ENCODE data around the gene OLFML2B.

DNA sequence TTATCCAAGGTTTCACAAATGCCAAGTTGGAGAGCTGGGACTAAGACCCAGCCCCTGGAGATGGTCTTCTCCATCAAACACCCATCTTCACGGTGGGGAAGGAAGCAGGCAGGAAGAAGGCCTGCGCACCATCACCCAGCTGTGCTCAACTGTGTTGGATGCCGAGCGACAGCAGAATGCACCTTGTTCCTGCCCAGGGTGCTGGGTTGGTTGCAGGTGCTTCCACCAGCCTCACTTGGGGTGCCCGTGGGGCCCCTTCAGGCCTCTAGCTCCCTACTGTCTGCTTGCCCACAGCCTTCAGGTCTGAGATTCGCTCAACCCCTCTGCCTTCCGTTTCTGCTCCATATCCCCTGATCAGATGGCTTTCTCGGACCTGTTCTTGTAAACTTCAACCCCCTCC is 42.5 kb downstream of the OLFML2B start:
- TF ChIP-seq, protein P1, sequence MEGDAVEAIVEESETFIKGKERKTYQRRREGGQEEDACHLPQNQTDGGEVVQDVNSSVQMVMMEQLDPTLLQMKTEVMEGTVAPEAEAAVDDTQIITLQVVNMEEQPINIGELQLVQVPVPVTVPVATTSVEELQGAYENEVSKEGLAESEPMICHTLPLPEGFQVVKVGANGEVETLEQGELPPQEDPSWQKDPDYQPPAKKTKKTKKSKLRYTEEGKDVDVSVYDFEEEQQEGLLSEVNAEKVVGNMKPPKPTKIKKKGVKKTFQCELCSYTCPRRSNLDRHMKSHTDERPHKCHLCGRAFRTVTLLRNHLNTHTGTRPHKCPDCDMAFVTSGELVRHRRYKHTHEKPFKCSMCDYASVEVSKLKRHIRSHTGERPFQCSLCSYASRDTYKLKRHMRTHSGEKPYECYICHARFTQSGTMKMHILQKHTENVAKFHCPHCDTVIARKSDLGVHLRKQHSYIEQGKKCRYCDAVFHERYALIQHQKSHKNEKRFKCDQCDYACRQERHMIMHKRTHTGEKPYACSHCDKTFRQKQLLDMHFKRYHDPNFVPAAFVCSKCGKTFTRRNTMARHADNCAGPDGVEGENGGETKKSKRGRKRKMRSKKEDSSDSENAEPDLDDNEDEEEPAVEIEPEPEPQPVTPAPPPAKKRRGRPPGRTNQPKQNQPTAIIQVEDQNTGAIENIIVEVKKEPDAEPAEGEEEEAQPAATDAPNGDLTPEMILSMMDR (IDR thresholded peaks at IDR 0.05) = no peak
- no peak for TF ChIP-seq POLR2A (IDR thresholded peaks at IDR 0.05)

Data from uterus (tissue), 2 donors.